Esophagus squamous epithelium (tissue), 4 donors: ENCODE measurements around the gene A4GNT.
"Not testable (repeated sequence)": the region's sequence is repeated elsewhere in the genome, so short reads cannot be mapped to it uniquely, and the experiment has no call there.

Experiments used
- CTCF ChIP-seq, 6 experiments: fragments of 450-650 bp in 4 of 6; fragments of 200-600 bp in 2 of 6; sonication (generic) in 2 of 6; IDR thresholded peaks; one replicate each; pipeline ENCODE4 v1.5.1; 2016 to 2019; ENCODE audit warnings: antibody characterized with exemption in 6 of 6, mild to moderate bottlenecking in 4 of 6, moderate library complexity in 4 of 6
- POLR2A ChIP-seq, 4 donors: fragments of 450-650 bp; IDR thresholded peaks; one replicate each; pipeline ENCODE4 v1.6.1; 2017; ENCODE audit warnings: antibody characterized with exemption in 4 of 4, mild to moderate bottlenecking in 4 of 4, moderate library complexity in 3 of 4

DNA sequence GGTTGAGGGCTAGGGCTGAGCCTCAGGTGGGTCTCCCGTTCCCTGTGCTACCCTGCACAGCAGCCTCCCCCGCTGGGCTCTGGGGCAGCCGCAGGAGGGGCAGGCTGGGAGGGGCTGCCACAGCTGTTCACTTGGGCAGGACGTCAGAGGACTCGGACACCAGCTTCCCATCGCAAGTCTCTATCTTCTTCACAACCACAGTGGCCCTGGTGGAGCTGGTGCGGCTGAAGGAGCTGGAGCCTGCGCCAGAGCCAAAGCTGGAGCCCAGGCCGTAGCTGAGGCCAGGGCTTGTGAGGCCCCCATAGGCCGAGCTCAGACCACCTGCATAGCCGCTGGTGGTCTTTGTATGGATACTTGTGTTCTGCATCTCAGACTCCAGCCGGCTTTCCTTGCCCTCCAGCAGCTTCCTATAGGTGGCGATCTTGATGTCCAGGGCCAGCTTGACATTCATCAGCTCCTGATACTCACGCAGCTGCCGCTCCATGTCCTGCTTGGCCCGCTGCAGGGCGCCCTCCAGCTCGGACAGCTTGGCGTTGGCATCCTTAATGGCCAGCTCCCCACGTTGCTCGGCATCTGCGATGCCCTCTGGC lies 30.7 kb downstream of the A4GNT start:
- TF ChIP-seq CTCF, POLR2A (IDR thresholded peaks at IDR 0.05): not testable (repeated sequence)
